ENCODE data around the gene BLMH. TPM values are rescaled to one million over a fixed set of nuclear protein-coding genes. Genes with fewer than 3 reads are reported as not detected.

The BLMH gene
- total and polyA plus RNA-seq, 4 donors: 10.5 to 50.9 (median 21.6) TPM

GRCh38 chr17:30221346-30221745, 70.4 kb downstream of the BLMH start:
- Histone ChIP-seq H3K4me3 (no peak overlapping the region), H3K9ac (ENCODE audit: insufficient read depth in 1 of 2, low read length in 2 of 2) (no peak overlapping the region), H3K27me3 (ENCODE audit: control insufficient read depth in 3 of 3, insufficient read depth in 3 of 3, low read length in 2 of 3) (no peaks in the 10 kb centered on the region), H3K9me3 (ENCODE audit: control insufficient read depth in 4 of 4, insufficient read depth in 3 of 4, low read length in 3 of 4) (no peaks in the 10 kb centered on the region), H3K27ac (ENCODE audit: low read depth in 1 of 2, low read length in 1 of 2) (no peak overlapping the region), H3K36me3 (ENCODE audit: control insufficient read depth in 4 of 4, insufficient read depth in 4 of 4, low read length in 4 of 4) (peaks cover 0 to 1% (median 0%) of the 10 kb centered on the region in 4 donors), H3K4me1 (ENCODE audit: control insufficient read depth in 5 of 5, insufficient read depth in 5 of 5, low read length in 5 of 5) (peaks cover 0 to 2% (median 0%) of the 10 kb centered on the region in 5 donors)
- no peak for TF ChIP-seq CTCF (IDR thresholded peaks at IDR 0.05; ENCODE audit: control extremely low read depth, extremely low read depth)
- ATAC-seq (ENCODE audit: insufficient read depth, low FRiP score) (no peak), DNase-seq (no peak)
- 91 to 93% methylated on average over 9 to 10 of the region's 10 CpGs for WGBS, 2 donors

GRCh38 chr17:30220414-30220813, 71.3 kb downstream of the BLMH start:
- no peaks in the 10 kb centered on the region for H3K27me3 ChIP-seq (ENCODE audit: control insufficient read depth in 3 of 3, insufficient read depth in 3 of 3, low read length in 2 of 3)
- H3K4me1 ChIP-seq (ENCODE audit: control insufficient read depth in 5 of 5, insufficient read depth in 5 of 5, low read length in 5 of 5): peaks cover 0 to 2% (median 0%) of the 10 kb centered on the region in 5 donors
- H3K27ac ChIP-seq (ENCODE audit: low read depth in 1 of 2, low read length in 1 of 2): no peak overlapping the region
- H3K9ac ChIP-seq (ENCODE audit: insufficient read depth in 1 of 2, low read length in 2 of 2): no peak overlapping the region
- WGBS, 2 donors: 90 to 93% methylated on average over 5 of the region's 5 CpGs
- TF ChIP-seq CTCF (IDR thresholded peaks at IDR 0.05; ENCODE audit: control extremely low read depth, extremely low read depth): no peak
- ATAC-seq (ENCODE audit: insufficient read depth, low FRiP score) (no peak), DNase-seq (no peak)
- no peaks in the 10 kb centered on the region for H3K9me3 ChIP-seq (ENCODE audit: control insufficient read depth in 4 of 4, insufficient read depth in 3 of 4, low read length in 3 of 4)
- peaks cover 0 to 1% (median 0%) of the 10 kb centered on the region in 4 donors for H3K36me3 ChIP-seq (ENCODE audit: control insufficient read depth in 4 of 4, insufficient read depth in 4 of 4, low read length in 4 of 4)
- no peak overlapping the region for H3K4me3 ChIP-seq

GRCh38 chr17:30219833-30220232, 71.9 kb downstream of the BLMH start:
- H3K27ac ChIP-seq (ENCODE audit: low read depth in 1 of 2, low read length in 1 of 2): no peak overlapping the region
- no peak overlapping the region for H3K9ac ChIP-seq (ENCODE audit: insufficient read depth in 1 of 2, low read length in 2 of 2)
- ATAC-seq (ENCODE audit: insufficient read depth, low FRiP score) (no peak), DNase-seq (no peak)
- H3K36me3 ChIP-seq (ENCODE audit: control insufficient read depth in 4 of 4, insufficient read depth in 4 of 4, low read length in 4 of 4): peaks cover 0 to 1% (median 0%) of the 10 kb centered on the region in 4 donors
- H3K4me3 ChIP-seq: no peak overlapping the region
- H3K4me1 ChIP-seq (ENCODE audit: control insufficient read depth in 5 of 5, insufficient read depth in 5 of 5, low read length in 5 of 5): peaks cover 0 to 2% (median 0%) of the 10 kb centered on the region in 5 donors
- no peak for TF ChIP-seq CTCF (IDR thresholded peaks at IDR 0.05; ENCODE audit: control extremely low read depth, extremely low read depth)
- H3K9me3 ChIP-seq (ENCODE audit: control insufficient read depth in 4 of 4, insufficient read depth in 3 of 4, low read length in 3 of 4): no peaks in the 10 kb centered on the region
- 76 to 86% methylated on average over 7 of the region's 7 CpGs for WGBS, 2 donors
- no peaks in the 10 kb centered on the region for H3K27me3 ChIP-seq (ENCODE audit: control insufficient read depth in 3 of 3, insufficient read depth in 3 of 3, low read length in 2 of 3)

GRCh38 chr17:30219315-30219714, 72.4 kb downstream of the BLMH start:
- no peaks in the 10 kb centered on the region for H3K27me3 ChIP-seq (ENCODE audit: control insufficient read depth in 3 of 3, insufficient read depth in 3 of 3, low read length in 2 of 3)
- H3K9ac ChIP-seq (ENCODE audit: insufficient read depth in 1 of 2, low read length in 2 of 2): no peak overlapping the region
- H3K4me1 ChIP-seq (ENCODE audit: control insufficient read depth in 5 of 5, insufficient read depth in 5 of 5, low read length in 5 of 5): peaks cover 0 to 2% (median 0%) of the 10 kb centered on the region in 5 donors
- no peak for DNase-seq
- WGBS, 2 donors: 89 to 93% methylated on average over 4 of the region's 4 CpGs
- TF ChIP-seq CTCF (IDR thresholded peaks at IDR 0.05; ENCODE audit: control extremely low read depth, extremely low read depth): no peak
- peaks cover 0 to 1% (median 0%) of the 10 kb centered on the region in 4 donors for H3K36me3 ChIP-seq (ENCODE audit: control insufficient read depth in 4 of 4, insufficient read depth in 4 of 4, low read length in 4 of 4)
- no peak overlapping the region for H3K27ac ChIP-seq (ENCODE audit: low read depth in 1 of 2, low read length in 1 of 2)
- H3K9me3 ChIP-seq (ENCODE audit: control insufficient read depth in 4 of 4, insufficient read depth in 3 of 4, low read length in 3 of 4): no peaks in the 10 kb centered on the region
- no peak overlapping the region for H3K4me3 ChIP-seq
- no peak for ATAC-seq (ENCODE audit: insufficient read depth, low FRiP score)
